Stimulated activated CD4-positive, alpha-beta T cell treated with anti-CD3 and anti-CD28 coated beads, Interleukin-4, amount 100 ng/mL, for 4 hours (primary cell): Measurements from ENCODE around the gene FBXL15.
A peak's percentile ranks its signal among the peaks of the same experiment; 100 is the strongest.

Source experiments
- DNase-seq, 2 experiments: peaks; one replicate each; pipeline ENCODE4 v3.0.0-alpha.2; 2020

FBXL15 gene

GRCh38 chr10:102411341-102412255 lies 9.0 kb upstream of the FBXL15 start:
- DNase-seq, result no peak

GRCh38 chr10:102412293-102412692 lies 8.3 kb upstream of the FBXL15 start:
- no peak for DNase-seq

DNA sequence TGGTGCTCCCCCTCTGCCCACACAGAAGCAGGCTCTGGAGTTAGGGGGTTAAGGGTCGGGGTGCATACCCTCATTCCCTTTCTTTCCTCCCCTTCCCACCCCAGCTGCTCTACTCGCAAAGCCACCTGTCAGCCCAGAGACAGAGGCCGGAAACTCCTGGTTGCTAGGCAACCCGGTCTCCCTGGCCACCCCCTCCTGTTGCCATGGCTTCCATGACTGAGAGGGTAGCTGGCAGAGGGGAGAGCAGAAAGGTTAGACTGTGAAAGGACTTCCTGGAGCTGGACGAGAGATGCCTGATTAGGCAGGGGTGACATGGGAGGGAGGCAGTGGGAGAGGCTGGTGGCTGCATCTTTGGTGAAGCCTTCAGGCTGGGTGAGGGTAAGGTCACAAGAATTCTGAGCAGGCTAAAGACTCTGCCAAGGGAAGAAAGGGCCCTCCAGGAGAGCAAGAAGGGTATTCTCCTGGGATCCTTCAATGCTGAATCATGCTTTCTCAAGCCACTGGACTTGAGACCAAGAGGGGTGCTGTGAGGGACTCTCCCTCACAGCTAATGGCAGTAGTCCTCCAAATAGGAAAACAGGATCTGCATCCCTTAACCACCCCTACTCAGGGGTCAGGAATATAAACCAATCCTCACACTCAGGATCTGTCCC lies 7.5 kb upstream of the FBXL15 start:
- peak in 1 of 2 experiments; percentile 50 for DNase-seq

- no peak for DNase-seq
These were observed 6.7 kb upstream of the FBXL15 start for GRCh38 chr10:102413806-102414561.

- no peak for DNase-seq
These were observed 5.9 kb upstream of the FBXL15 start for GRCh38 chr10:102414749-102415148.

- no peak for DNase-seq
These were observed 4.4 kb upstream of the FBXL15 start for GRCh38 chr10:102416283-102416682.

DNA sequence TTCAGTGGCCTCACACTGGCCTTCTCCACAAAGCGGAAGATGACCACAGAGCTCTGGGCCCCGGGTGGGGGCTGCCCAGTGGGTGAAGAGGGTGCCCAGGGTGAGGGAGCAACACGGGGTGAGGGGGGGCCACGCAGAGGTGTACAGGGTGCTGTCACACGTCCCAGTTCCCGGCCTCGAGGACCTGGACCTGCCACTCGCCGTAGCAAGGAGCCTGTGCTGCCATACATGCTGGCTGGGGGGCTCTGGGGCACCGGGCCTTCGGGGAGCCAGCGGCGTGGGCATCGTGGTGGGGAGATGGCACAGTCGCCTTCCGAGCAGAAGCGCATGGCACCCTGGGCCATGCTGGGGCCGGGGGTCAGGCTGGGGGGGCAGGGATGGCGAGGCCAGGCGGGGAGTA lies 3.9 kb upstream of the FBXL15 start:
- no peak for DNase-seq

- no peak for DNase-seq
These were observed 1.9 kb upstream of the FBXL15 start, which contains the start of gene PSD for GRCh38 chr10:102418622-102419268. Gene PSD (minus strand): TSS chr10:102418785. CDS start chr10:102417038, 1,747 bp downstream.

GRCh38 chr10:102419269-102420180 lies 1.1 kb upstream of the FBXL15 start:
- peak; percentile 55 to 69 for DNase-seq

- DNase-seq, result no peak
These were observed 389 bp upstream of the FBXL15 start for GRCh38 chr10:102420181-102420713.

DNA sequence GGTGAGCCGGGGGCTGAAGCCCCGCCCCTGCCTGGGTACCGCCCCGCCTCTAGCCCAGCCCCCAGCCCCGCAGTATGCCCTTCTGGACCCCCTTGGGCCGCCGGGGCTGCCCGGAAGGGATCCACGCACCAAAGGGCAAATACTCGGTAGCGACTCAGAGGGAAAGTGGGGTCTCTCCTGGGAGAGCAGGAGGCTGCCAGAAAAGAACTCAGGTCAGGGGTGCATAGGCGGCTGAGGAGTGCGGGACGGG lies 796 bp downstream of the FBXL15 start:
- DNase-seq, result no peak

DNA sequence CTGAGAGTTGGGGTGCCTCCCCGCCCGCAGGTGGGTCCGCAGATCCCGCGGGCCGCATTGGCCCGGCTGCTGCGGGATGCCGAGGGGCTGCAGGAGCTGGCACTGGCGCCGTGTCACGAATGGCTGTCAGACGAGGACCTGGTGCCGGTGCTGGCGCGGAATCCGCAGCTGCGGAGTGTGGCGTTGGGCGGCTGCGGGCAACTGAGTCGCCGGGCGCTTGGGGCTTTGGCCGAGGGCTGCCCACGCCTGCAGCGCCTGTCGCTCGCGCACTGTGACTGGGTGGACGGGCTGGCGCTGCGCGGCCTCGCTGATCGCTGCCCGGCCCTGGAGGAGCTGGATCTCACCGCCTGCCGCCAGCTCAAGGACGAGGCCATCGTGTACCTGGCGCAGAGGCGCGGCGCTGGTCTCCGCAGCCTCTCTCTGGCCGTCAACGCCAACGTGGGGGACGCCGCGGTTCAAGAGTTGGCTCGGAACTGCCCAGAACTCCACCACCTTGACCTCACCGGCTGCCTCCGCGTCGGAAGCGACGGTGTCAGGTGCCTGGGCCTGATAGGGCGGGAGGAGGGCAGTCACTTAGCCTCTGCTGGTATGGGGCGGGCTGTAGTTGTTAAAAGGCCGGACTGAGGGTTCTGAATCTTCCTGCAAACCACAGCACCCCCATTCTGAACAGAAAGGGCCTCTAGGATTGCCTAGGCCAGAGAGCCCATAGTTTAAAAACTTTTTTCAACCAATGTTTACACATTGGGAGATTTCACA lies 1.3 kb downstream of the FBXL15 start:
- DNase-seq, result no peak

- DNase-seq, result peak; percentile 41 to 59
These were observed 2.0 kb downstream of the FBXL15 start for GRCh38 chr10:102422545-102423129.

DNA sequence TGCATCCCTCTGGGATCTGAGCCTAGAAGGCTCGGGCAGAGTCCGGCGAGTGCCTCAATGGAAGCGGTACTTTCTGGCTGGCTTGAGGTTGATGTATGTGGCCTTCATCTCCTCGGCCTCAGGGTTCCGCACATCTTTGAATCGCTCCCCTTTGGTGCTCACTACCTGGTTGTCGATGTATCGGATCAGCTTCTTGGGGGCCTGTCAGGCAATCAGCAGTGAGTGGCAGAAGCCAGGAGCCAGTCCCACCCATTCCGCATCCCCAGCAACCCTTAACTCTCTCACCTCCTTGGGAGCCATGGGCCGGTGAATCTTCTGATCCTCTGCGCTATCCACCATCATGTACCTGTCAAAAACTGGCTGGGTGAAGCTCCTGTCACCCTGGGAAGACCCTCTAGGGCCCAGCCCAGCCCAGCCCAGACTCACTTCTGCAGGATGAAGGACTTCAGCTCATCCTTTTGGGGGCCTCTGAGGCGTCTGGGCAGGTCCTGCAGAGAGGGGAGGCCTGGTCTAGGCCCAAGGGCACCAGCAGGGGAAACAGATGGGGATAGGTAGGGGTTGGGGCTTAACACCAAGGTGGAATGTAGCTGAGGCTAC lies 2.8 kb downstream of the FBXL15 start:
- DNase-seq, result no peak

DNA sequence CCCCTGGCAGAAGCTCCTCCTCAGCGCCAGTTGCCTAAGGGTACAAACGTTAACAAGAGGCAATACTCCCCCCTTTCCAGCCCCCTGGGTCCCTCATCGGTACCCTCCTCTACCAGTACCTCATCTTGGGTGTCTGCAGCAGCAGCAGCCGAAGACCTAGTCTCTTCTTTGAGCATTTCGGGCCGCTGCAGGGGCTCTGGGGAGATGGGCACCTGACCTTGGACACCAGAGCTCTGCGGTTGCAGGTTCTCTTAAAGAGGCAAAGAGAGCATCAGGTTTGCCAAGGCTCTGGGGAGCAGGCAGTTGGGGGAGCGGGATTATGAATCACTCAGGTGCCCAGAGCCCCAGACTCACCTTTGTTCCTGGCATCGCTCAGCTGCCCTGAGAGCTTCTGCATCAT lies 3.5 kb downstream of the FBXL15 start:
- no peak for DNase-seq

GRCh38 chr10:102424916-102425315 lies 4.3 kb downstream of the FBXL15 start:
- DNase-seq, result no peak

- no peak for DNase-seq
These were observed 4.8 kb downstream of the FBXL15 start for GRCh38 chr10:102425444-102425843.

- no peak for DNase-seq
These were observed 6.2 kb downstream of the FBXL15 start for GRCh38 chr10:102426803-102427287.

DNA sequence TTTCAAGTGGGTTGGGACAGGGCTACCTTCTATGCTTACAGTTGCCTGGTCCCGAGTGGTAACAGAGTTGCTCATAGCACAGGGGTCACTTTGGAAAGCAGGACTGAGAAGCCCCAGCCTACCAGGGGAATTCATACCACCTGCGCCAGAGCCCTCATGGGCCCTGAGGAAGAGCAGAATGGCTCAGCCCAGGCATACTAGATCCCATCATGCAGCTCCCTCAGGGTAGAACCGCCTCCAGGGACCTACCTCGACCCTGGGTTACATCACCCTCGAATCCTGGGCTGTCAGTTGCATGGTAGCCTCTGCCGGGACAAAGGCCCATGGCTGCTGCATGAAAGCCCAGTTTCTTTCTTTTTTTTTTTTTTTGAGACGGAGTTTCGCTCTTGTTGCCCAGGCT lies 8.8 kb downstream of the FBXL15 start:
- no peak for DNase-seq
